ENCODE results near the gene KLHL35.

DNA sequence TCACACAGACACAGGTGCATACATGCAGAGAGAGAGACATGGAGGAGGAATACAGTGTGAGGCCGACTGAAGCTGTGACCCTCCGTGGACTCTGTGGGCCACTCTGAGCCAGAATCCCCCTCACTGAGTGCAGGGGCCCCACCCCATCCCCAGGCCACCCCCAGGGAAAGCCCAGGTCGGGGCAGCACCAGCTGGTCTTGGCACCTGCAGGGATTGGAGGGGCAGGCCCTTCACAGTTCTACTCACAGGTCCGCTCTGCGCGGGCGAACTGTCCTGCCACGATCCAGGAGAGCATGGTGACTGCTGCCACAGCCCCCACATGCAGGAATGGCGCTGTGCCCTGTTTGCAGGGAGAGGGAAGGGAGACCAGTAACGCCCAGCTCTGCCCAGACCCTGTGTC, 16.3 kb upstream of the KLHL35 start:
- TF ChIP-seq CTCF (IDR thresholded peaks at IDR 0.05; ENCODE audit: borderline replicate concordance, extremely low read depth, low read length, poor library complexity, severe bottlenecking) (no peak), EZH2 (IDR thresholded peaks at IDR 0.05; ENCODE audit: borderline replicate concordance, low read depth, low read length, severe bottlenecking) (no peak)
